HEK293T (cell line): ENCODE data around the gene MYL3.

Experiments
- ARNT ChIP-seq: fragments of 450-650 bp; IDR thresholded peaks from 2 replicates; pipeline ENCODE4 v1.6.1; 2017; ENCODE audit warnings: mild to moderate bottlenecking
- CTBP1 ChIP-seq: fragments of 450-650 bp; IDR thresholded peaks from 2 replicates; pipeline ENCODE4 v1.6.1; 2016; ENCODE audit warnings: borderline replicate concordance
- ELF4 ChIP-seq: fragments of 450-650 bp; IDR thresholded peaks from 2 replicates; pipeline ENCODE4 v1.6.1; 2017; ENCODE audit warnings: antibody characterized with exemption
- FOXA1 ChIP-seq: fragments of 450-650 bp; IDR thresholded peaks from 2 replicates; pipeline ENCODE4 v1.6.1; 2016; ENCODE audit warnings: mild to moderate bottlenecking
- FOXK2 ChIP-seq: fragments of 450-650 bp; IDR thresholded peaks from 2 replicates; pipeline ENCODE4 v1.6.1; 2016; ENCODE audit warnings: mild to moderate bottlenecking
- FOXM1 ChIP-seq: fragments of 450-650 bp; IDR thresholded peaks from 2 replicates; pipeline ENCODE4 v1.6.1; 2017; ENCODE audit warnings: mild to moderate bottlenecking, borderline replicate concordance
- NFRKB ChIP-seq: fragments of 450-650 bp; IDR thresholded peaks from 2 replicates; pipeline ENCODE4 v1.6.1; 2016; ENCODE audit warnings: mild to moderate bottlenecking, moderate library complexity
- TARDBP ChIP-seq: fragments of 450-650 bp; IDR thresholded peaks from 2 replicates; pipeline ENCODE4 v1.6.1; 2016
- ZNF384 ChIP-seq: fragments of 450-650 bp; IDR thresholded peaks from 2 replicates; pipeline ENCODE4 v1.6.1; 2016

- TF ChIP-seq TARDBP (no peak), ZNF384 (no peak), FOXK2 (no peak), CTBP1 (no peak), FOXM1 (no peak), FOXA1 (no peak), ELF4 (no peak), NFRKB (no peak), ARNT (no peak)
Observed at GRCh38 chr3:46900356-46900755, 37.1 kb upstream of the MYL3 start.
